ENCODE measurements around the gene PWWP2B. TPM values are rescaled to one million over a fixed set of nuclear protein-coding genes. Genes with fewer than 3 reads are reported as not detected.

The PWWP2B gene
- total and polyA plus RNA-seq, 2 experiments from 2014 or later = 0.66 to 5.8 TPM

DNA sequence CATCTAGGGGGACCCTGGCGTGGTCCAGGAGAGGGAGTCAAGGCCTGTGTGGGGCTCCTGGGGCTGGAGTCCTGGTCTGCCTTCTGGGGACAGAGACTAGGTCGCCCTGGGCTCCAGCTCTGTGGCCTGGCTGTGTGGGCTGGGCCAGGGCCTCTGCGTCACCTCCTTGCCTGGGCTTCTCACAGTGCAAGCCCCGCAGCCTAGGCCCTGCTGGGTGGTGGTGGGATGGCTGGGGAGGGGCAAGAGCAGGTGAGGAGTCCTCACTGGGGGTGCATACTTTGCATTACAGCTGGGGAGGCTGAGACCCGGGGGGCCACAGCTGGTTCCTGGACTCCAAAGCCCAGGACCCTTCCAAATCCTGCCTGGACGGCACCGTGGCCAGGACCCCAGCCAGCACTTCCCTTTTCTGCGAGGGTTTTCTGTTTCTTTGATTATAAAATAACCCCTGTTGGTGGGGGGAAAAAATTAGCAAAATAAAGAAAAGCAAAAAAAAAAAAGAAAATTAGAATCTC, 23.5 kb downstream of the PWWP2B start:
- Histone ChIP-seq H3F3A (ENCODE audit: insufficient read depth) (no peaks in the 10 kb centered on the region), H3K9ac (peak overlapping the region; percentile 85; the same call in 1 of the 2 replicates), H4K20me1 (ENCODE audit: insufficient read depth) (no peaks in the 10 kb centered on the region), H3K79me2 (ENCODE audit: insufficient read depth) (no peaks in the 10 kb centered on the region), H3K9me2 (ENCODE audit: insufficient read depth) (no peaks in the 10 kb centered on the region), H3K4me2 (ENCODE audit: unreplicated experiment) (no peak overlapping the region), H3K27me3 (replicated peaks; ENCODE audit: insufficient read depth) (no peaks in the 10 kb centered on the region), H3K9me3 (ENCODE audit: low read depth) (no peaks in the 10 kb centered on the region), H2AFZ (peak overlapping the region; percentile 84; the same call in 1 of the 2 replicates), H3K36me3 (ENCODE audit: low read depth) (no peaks in the 10 kb centered on the region), H3K4me1 (ENCODE audit: insufficient read depth) (peaks cover 8% of the 10 kb centered on the region), H3K27ac (no peak overlapping the region), H3K4me3 (no peak overlapping the region)
- TF ChIP-seq EZH2 (IDR thresholded peaks at IDR 0.05; ENCODE audit: insufficient read depth, poor library complexity, severe bottlenecking) = no peak
- no peak for TF ChIP-seq EZH2phosphoT487 (IDR thresholded peaks at IDR 0.05; ENCODE audit: insufficient read depth, low read depth)
- in situ Hi-C loops (cut with MboI) = no loop called here
- no peak for DNase-seq
- WGBS, 2 experiments (ENCODE audit: low coverage in 1 of 2, low lambda C conversion rate in 2 of 2, missing lambda C conversion rate in 2 of 2) = 59 to 63% methylated on average over 8 of the region's 8 CpGs

DNA sequence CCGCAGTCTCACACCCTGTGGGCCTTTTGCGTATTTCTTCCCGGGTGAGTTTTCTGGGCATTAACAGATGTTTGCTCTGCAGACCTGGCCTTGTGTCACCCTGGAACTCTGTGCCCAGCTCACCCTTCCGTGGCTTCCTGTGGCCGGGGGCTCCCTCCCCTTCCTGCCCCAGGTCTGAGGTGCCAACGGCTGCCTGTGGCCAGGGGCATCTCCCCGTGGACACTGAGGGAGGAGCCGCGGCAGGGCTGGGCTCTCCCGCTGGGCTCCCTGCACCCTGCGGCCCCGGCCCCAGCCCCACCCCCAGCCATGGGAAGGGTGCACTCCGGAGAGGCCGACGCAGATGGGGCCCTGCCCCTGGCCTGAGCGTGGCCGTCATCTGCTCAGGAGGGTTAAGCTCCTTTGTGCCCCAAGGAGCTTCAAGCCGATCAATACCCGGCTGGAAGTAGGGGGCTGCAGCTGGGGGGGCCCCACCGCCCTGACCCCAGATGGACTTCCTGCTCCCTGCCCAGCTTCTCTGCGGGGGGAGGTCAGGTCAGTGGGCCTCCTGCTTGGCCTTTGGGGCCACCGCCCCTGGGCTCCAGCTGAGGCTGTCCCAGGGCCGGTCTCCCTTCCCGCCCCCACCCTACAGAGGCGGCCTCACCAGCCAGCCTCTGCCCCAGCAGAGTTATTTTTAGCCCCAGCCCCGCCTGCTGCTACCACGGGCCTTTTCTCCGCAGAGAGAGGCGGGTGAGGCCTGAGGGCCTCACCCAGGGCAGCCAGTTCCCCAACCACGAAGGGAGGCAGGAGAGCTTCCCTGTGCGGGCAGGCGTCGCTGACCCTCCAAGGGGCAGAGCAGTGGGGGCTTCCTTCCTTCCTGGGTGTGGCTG, 24.2 kb downstream of the PWWP2B start:
- no peaks in the 10 kb centered on the region for H3K79me2 ChIP-seq (ENCODE audit: insufficient read depth)
- no peaks in the 10 kb centered on the region for H3F3A ChIP-seq (ENCODE audit: insufficient read depth)
- no peaks in the 10 kb centered on the region for H3K27me3 ChIP-seq (replicated peaks; ENCODE audit: insufficient read depth)
- 0 out of 2 replicates have a peak overlapping the region, but pooled peaks have one; percentile 8 for H3K4me3 ChIP-seq
- H4K20me1 ChIP-seq (ENCODE audit: insufficient read depth) = no peaks in the 10 kb centered on the region
- H3K9ac ChIP-seq = peak overlapping the region; percentile 85
- 14 to 17% methylated on average over 27 to 33 of the region's 33 CpGs for WGBS, 2 experiments (ENCODE audit: low coverage in 1 of 2, low lambda C conversion rate in 2 of 2, missing lambda C conversion rate in 2 of 2)
- H3K9me2 ChIP-seq (ENCODE audit: insufficient read depth) = no peaks in the 10 kb centered on the region
- H3K4me1 ChIP-seq (ENCODE audit: insufficient read depth) = peaks cover 8% of the 10 kb centered on the region
- H3K4me2 ChIP-seq (ENCODE audit: unreplicated experiment) = peak overlapping the region; percentile 35
- H2AFZ ChIP-seq = peak overlapping the region; percentile 84
- peak overlapping the region; percentile 36; the same call in 1 of the 2 replicates for H3K27ac ChIP-seq
- no peaks in the 10 kb centered on the region for H3K36me3 ChIP-seq (ENCODE audit: low read depth)
- TF ChIP-seq EZH2phosphoT487 (IDR thresholded peaks at IDR 0.05; ENCODE audit: insufficient read depth, low read depth) (no peak), EZH2 (IDR thresholded peaks at IDR 0.05; ENCODE audit: insufficient read depth, poor library complexity, severe bottlenecking) (no peak)
- no peaks in the 10 kb centered on the region for H3K9me3 ChIP-seq (ENCODE audit: low read depth)
- DNase-seq = peak; percentile 82
- in situ Hi-C loops (cut with MboI) = no loop called here

DNA sequence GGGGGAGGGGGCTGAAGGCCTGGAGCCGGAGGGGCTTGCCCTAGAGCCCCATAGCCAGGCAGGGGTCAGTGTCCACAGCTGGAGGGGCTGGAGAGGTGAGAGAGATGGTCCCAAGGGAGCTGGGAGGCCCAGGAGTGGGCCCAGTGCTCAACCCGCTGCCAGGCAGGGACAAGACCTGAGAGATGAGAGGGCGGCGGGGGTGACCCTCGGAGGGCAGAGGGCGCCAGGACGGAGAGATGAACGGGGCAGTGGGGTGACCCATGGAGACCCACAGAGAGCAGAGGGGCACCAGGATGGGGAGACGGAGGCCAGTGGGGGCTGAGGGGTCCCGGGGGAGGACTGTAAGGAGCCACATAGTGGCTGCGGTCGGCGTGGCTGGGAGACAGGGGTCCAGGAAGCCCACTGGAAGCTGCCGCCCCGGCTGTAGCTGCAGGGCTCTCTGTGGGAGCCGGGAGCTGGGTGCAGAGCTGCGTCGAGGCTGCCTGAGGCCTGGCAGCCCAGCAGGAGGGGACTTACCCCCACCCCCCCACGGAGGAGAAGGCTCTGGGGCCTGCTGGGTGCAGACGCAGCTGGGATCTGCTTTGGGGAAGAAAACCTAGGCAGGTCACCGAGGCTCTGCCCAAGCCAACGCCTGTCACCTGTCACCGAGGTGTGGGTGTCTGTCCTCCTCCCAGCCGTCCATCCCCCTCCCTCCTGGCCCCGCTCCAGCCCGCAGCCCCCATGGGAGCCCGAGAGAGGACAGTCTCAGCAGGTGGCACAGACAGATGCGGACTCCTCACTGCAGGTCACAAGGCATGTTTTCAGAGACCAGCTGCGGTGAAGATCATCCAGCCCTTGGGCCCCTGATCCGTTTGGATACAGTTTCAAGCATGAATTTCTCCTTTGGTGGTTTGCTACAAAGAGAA, 25.1 kb downstream of the PWWP2B start:
- H4K20me1 ChIP-seq (ENCODE audit: insufficient read depth) = no peaks in the 10 kb centered on the region
- H2AFZ ChIP-seq = peak overlapping the region; percentile 84
- in situ Hi-C loops (cut with MboI) = no loop called here
- H3K27ac ChIP-seq = peak overlapping the region; percentile 36; the same call in 1 of the 2 replicates
- H3K9me3 ChIP-seq (ENCODE audit: low read depth) = no peaks in the 10 kb centered on the region
- no peak for DNase-seq
- no peaks in the 10 kb centered on the region for H3K27me3 ChIP-seq (replicated peaks; ENCODE audit: insufficient read depth)
- H3K79me2 ChIP-seq (ENCODE audit: insufficient read depth) = no peaks in the 10 kb centered on the region
- 0 out of 2 replicates have a peak overlapping the region, but pooled peaks have one; percentile 8 for H3K4me3 ChIP-seq
- peak overlapping the region; percentile 85 for H3K9ac ChIP-seq
- H3K4me1 ChIP-seq (ENCODE audit: insufficient read depth) = peaks cover 8% of the 10 kb centered on the region
- 86 to 92% methylated on average over 18 to 30 of the region's 30 CpGs for WGBS, 2 experiments (ENCODE audit: low coverage in 1 of 2, low lambda C conversion rate in 2 of 2, missing lambda C conversion rate in 2 of 2)
- H3F3A ChIP-seq (ENCODE audit: insufficient read depth) = no peaks in the 10 kb centered on the region
- no peaks in the 10 kb centered on the region for H3K9me2 ChIP-seq (ENCODE audit: insufficient read depth)
- no peaks in the 10 kb centered on the region for H3K36me3 ChIP-seq (ENCODE audit: low read depth)
- TF ChIP-seq EZH2phosphoT487 (IDR thresholded peaks at IDR 0.05; ENCODE audit: insufficient read depth, low read depth) (no peak), EZH2 (IDR thresholded peaks at IDR 0.05; ENCODE audit: insufficient read depth, poor library complexity, severe bottlenecking) (no peak)
- H3K4me2 ChIP-seq (ENCODE audit: unreplicated experiment) = peak overlapping the region; percentile 35
